LHCN-M2 (cell line): Measurements from ENCODE around the gene LTBP3. TPM values are rescaled to one million over a fixed set of nuclear protein-coding genes. Genes with fewer than 3 reads are reported as not detected.
A peak's percentile ranks its signal among the peaks of the same experiment; 100 is the strongest.

Experiments used
- DNase-seq: peaks from one replicate; pipeline ENCODE4 v3.0.0-alpha.2; 2012; ENCODE audit warnings: low read depth
- total RNA-seq: library from RNA; depleted of rRNA; stranded (reverse); fragments of >200 nt; gene quantifications from 2 replicates; pipeline ENCODE4 v1.2.3, GENCODE V29; 2014

LTBP3 gene
- total RNA-seq, 1 experiment from 2014 or later = 27.3 TPM

GRCh38 chr11:65554057-65554818 is 3.9 kb downstream of the LTBP3 start:
- DNase-seq = no peak

DNA sequence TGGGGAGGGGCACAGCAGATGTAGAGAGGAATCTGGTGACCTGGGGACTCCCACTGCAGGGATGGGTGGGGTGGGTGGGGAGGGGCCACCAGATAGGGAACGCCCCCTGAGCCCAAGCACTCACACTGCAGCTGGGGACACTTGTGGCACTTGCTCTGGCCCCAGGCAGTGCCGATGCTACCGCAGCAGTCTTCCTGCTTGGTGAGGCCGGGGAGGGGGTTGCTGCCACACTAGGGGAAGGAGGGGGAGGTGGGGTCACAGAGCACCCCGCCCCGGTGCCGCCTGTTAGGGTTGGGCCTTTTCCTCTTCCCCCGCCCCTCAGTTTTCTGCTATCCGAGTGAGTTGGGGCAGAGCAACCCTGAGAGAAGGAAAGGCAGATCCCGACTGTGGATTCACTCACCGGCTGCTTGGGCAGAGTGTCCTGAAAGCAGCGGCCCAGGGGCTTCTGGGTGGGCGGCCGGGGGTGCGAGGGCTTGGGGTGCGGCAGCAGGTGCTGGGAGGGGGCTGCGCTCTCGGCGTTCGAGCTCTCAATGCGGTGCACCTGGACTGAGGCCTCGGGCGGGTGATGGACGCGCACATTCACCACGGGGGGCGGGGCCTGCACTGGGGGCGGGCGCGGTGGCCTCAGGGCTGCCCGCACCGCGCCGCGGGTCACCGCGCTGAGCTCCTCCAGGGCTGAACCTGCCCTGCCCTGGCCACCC is 4.7 kb downstream of the LTBP3 start:
- DNase-seq = no peak

- no peak for DNase-seq
These were observed 5.7 kb downstream of the LTBP3 start for GRCh38 chr11:65552388-65552951.

DNA sequence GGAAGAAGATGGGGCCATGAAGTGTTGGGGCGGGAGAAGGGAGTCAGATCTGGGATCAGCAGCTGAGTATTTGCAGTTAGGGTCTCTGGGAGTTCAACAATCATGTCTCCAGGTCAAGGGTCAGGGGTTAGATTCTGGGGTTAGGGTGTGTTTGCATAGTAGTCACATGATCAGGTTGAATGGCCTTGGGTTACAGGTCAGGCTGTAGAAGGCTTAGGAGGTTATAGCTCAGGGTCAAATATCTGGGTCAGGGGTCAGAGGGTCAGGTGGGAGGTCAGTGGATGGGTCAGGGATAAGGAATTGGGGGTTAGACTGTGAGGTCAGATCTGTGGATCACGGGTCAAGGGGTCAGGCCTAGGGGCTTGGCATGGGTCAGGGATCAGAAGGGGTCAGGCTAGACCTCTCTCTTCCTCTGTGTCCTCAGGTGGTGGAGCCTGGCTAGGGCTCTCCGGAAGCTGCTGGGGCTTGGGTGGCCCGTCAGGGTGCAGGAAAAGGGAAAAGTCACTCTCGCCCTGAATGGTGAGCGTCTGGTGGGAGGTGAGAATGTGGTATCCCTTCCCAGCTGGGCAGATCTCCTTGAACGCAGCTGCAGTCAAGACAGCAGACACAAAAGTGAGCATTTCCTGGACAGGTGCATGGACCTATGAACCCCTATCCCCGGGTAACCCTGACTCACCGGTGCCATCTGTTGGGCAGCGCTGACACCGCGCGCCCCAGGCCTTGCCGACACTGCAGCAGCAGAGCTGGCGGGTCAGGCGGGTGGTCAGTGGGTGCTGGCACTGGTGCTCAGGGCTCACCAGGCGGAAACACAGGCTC is 6.4 kb downstream of the LTBP3 start:
- DNase-seq = peak; percentile 57

DNA sequence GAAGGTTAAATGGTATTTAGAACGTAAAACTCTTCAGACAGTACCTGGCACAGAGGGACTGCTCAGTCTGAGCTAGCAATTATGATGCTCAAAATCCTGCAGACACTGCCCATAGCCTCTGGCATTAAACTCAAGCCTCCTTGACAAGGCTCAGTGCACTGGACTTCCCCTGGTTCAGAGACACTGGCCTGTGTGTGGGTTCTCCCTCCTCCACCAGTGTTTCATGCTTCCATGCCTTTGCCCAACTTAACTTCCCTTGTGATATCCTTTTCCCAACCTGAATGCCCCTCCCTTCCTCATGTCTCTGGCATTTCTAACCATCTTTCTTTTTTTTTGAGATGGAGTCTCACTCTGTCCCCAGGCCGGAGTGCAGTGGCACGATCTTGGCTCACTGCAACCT is 9.1 kb downstream of the LTBP3 start:
- no peak for DNase-seq

DNA sequence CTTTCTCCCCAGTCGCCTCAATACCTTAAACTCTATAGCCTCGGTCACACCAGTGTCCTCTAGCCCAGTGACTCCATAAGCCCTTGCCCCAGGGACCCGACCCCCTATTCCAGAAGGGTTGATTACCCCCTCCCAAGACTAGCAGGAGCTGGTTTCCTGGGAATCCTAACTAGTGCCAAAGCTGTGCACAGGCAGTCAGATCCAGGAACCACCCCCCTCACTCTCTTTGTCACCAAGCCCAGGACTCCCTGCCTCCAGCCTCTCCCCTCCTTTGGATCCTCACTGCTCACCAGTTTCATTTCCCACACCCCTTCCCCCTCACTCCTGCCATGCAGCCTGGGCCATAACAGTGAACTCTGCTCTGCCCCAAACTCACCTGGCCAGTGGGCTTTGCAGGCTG is 9.8 kb downstream of the LTBP3 start:
- no peak for DNase-seq

DNA sequence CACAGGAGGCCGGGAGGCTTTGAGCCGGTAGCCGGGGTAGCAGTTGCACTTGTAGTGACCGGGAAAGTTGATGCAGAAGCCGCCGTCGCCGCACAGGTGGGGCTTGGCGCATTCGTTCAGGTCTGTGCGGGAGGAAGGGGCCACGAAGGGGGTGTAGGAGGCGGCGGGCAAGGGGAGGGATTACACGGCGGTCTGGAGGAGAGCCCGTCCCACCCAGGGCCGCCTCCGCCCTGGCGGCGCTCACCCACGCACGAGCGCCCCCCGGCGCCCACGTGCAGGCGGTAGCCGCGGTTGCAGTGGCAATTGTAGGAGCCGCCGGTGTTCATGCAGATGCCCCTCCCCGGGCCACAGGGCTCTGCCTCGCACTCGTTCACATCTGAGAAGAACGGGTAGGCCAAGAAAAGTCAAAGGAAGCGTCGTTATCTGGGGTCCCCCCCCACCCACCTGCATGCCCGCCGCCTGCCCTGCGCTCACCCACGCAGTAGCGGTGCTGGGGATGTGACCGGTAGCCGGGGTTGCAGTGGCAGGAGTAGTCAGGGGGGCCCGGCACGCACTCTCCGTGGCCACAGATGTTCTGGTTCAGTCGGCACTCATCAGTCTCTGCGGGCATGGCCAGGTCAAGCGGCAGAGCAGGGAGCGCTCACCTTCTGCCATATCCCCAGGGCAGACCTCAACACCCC is 10.6 kb downstream of the LTBP3 start:
- no peak for DNase-seq

DNA sequence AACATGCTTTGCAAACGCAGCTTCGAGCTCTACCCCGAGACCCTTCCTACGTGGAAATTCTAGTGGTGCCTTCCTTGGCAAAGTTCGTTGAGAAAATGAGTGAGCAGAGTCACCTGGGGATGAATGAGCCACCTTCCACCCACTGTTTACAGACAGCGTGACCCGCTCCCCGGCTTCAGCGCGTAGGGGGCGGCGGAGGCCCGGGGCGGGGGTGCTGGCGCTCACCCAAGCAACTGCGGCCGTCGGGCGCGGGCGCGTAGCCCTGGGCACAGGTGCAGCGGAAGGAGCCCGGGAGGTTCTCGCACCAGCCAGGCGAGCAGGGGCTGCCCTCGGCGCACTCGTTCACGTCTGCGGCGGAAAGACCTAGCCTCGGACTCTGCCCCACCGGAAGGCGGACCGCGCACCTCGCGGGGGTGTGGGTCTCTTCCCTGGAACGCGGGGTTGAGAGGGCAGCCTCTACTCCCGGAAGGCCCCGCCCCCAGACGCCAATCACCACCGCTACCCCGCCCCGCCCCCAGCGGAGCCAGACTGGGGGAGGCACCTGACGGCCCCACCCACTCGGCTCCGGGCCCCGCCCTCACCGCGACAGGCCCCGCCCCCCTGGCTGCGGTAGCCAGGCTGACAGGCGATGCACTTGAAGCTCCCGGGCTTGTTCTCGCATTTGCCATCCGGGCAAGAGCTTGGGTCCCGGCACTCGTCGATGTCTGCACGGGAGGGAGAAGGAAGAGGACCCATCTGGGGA is 11.8 kb downstream of the LTBP3 start:
- DNase-seq = no peak

DNA sequence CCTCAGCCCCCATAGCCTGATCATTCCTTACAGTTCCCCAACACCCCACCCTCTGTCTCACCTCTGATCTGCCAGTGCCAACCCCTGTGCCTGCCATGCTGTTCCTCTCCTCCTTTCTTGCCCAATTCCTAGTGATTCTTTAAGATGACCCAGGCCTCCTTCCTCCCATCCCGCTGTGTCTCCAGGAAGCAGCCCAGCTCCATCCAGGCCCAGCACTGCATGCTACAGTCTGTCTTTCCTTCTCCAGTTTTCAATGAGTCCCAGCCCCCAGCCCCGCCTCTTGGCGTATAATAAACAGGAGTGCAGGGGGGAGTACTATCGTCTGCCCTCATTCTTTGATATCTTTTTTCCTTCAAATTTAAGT is 12.3 kb downstream of the LTBP3 start:
- DNase-seq = no peak

GRCh38 chr11:65542738-65543390 is 15.3 kb downstream of the LTBP3 start:
- no peak for DNase-seq

DNA sequence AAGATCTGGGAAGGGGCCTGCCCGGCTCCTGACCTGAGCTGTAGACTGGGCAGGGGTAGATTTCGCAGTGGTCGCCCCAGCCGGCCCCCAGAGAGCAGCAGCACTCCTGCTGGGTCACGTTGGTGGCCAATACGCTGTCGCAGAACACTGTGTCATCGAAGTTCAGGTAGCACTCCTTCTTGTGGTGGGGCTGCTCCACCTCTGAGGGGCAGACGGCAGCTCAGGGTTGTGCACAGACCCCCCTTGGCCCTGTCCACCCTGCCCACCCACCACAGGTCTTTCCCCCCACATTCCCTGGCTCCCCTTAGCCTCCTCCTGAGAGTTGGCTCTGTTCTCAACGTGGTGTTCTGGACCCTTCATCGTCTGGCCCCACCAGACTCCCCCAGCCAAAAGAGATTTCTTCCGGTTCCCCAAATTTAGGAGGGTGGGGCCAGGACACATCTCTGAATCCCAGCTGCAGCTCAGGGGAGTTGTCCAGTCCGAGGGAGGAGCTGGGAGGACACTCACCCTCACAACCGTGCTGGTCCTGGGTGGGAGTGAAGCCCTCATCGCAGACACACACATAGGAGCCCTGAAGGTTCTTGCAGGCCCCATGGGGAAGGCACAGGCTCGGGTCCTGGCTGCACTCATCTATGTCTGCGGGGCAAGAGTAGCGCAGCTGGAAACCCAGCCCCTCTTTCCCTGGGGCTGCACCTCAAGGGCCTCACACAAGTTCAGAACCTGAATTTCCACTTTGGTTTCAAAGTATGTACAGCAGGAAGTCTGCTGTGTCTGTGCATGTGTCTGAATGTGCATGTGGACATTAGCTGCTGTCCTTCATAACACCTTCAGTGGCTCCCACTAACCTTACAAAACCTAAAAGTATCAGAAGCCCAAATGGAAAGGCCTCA is 16.8 kb downstream of the LTBP3 start:
- no peak for DNase-seq

- DNase-seq = peak; percentile 81
These were observed 17.7 kb downstream of the LTBP3 start for GRCh38 chr11:65540290-65541092.

DNA sequence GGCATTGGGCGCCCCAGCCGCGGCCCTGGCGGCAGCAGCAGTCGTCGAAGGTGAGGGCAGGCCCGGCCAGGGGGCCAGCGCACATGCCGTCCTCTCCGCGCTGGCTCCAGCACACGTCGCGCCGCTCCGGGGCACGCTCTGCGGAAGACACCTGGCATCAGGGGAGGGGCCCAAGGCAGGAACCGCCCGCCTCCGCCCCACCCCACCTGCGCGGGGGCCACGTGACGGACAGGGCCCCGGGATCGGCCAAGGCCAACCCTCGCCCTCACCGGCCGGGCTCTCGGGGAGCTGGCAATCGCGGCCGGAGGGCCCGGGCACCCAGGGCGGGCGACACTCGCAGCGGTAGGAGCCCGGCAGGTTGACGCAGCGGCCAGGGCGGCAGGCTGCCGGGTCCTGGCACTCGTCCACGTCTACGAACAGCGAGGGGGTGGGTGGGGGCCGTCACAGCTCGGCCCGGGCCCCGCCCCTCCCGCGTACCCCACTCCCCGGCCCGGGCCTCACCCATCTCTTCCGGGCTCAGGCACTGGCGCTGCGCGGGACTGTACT is 18.3 kb downstream of the LTBP3 start:
- DNase-seq = no peak

DNA sequence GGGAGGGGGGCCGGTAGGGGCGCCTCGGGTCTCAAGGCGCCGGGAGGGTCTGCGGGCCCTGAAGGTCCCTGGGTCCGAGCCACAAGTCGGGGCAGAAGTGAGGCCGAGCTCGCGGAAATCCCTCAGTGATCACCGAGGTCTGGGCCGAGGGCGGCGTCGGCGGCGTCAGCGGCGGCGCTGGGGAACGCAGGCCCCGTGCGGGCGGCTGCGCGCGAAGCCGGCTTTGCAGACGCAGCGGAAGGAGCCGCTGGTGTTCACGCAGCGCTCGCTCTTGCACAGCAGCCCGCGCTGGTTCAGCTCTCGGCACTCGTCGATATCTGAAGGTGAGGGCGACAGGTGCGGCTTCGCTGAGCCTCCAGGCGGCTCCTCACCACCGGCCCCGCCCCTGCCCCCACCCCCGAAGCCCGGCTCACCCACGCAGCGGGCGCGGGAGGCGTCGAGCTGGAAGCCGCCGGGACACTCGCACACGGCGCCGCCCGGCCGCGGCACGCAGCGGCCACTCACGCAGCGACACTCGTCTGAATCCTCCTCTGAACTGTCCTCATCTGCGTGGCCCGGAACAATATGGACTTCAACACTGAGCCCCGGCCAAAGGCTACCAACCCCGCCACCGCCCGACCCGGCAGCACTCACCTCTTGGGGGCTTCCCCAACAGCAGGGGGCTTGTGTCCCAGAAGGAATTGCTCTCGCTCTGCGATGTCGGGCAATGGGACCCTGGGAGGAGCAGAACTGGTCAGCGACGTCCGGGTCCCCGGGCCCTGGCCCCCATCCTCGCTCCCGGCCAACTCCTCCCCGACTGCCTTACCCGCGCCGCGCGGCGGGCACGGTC is 19.0 kb downstream of the LTBP3 start:
- DNase-seq = no peak

DNA sequence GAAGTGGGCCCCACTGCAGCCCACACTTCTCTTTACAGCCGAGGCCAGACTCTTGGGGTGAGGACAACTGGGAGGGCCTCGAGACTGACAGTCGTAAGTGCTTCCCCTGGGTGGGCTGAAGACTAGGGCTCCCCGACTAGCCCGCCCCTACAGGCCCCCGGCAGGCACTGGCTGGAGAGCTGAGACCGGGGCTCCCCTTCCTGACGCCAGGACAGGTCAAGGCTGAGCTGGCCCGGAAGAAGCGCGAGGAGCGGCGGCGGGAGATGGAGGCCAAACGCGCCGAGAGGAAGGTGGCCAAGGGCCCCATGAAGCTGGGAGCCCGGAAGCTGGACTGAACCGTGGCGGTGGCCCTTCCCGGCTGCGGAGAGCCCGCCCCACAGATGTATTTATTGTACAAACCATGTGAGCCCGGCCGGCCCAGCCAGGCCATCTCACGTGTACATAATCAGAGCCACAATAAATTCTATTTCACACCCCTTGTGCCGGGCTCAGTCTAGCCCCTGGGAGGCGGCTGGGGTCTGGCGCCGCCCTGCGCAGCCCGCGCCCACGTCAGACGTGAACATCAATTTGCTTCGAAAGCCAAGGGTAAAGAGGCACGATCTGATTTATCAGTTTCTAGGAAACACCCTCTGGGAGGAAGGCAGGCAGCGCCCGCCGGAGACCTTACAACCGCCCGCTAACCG is 19.8 kb downstream of the LTBP3 start:
- DNase-seq = no peak

DNA sequence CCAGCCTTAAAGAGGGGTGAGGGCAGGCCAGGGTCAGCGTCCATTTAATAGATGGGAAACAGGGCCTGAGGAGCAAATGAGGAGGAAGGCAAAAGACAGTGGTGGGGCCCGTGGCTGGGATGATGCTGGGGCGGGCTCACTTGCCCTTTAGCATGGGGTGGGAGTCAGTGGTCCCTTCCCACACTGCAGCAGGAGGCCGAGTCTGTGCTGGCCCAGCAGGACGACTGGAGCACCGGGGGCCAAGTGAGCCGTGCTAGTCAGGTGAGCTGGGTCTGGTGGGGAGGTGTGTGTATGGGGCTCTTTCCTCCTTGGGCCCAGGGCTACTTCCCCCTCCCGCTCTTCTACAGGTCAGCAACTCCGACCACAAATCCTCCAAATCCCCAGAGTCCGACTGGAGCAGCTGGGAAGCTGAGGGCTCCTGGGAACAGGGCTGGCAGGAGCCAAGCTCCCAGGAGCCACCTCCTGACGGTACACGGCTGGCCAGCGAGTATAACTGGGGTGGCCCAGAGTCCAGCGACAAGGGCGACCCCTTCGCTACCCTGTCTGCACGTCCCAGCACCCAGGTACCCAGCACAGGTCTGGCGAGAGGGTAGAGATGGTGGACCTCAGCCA is 20.4 kb downstream of the LTBP3 start:
- peak; percentile 66 for DNase-seq
